HCT116 (cell line): Measurements from ENCODE around the gene CXXC5. TPM values are rescaled to one million over a fixed set of nuclear protein-coding genes. Genes with fewer than 3 reads are reported as not detected.
"Not testable (repeated sequence)": the region's sequence is repeated elsewhere in the genome, so short reads cannot be mapped to it uniquely, and the experiment has no call there.

ENCODE experiments used
- ATAC-seq: fragments of 200-7000 bp; cut with Tn5 transposase; 2 replicates; pipeline ENCODE4 v1.9.1; 2020; ENCODE audit warnings: mild to moderate bottlenecking, moderate library complexity
- BruUV-seq: library from RNA; stranded (reverse); fragments of 400-500 nt; replicated peaks from 2 replicates; lab custom pipeline; 2021; lab: Mats Ljungman, UMichigan
- CTCF ChIA-PET: fragments of 300-600 bp; sonication (Branson Sonifier 250); formaldehyde crosslinking; loops from one replicate; lab custom pipeline; 2021; ENCODE audit warnings: antibody characterized with exemption; lab: Charles Lee
- POLR2A ChIA-PET: fragments of 300-600, 350-600 bp; sonication (Branson Sonifier 250); formaldehyde crosslinking; loops from one replicate; lab custom pipeline; 2021; ENCODE audit warnings: antibody characterized with exemption; lab: Charles Lee
- RAD21 ChIA-PET, 2 experiments: fragments of 300-600 bp; sonication (Branson Sonifier 250); formaldehyde crosslinking; loops; one replicate each; lab custom pipeline; 2023; ENCODE audit warnings: low total read pairs in 2 of 2; ENCODE audit not compliant: uncharacterized antibody in 2 of 2, unreplicated experiment in 2 of 2, low non-redundant PET in 1 of 2; lab: Charles Lee
- DNase-seq: peaks from one replicate; pipeline ENCODE4 v3.0.0-alpha.2; 2010; ENCODE audit warnings: low read depth, low spot score
- H2AFZ ChIP-seq: fragments of 200-600 bp; shearing (Covaris generic), sonication (generic); 2 replicates; pipeline ENCODE4 v1.6.1; 2017; ENCODE audit warnings: low read depth, mixed run types, mixed read lengths, antibody characterized with exemption, low read length; ENCODE audit not compliant: poor library complexity, severe bottlenecking
- H3K27ac ChIP-seq: 2 replicates; pipeline ENCODE4 v1.5.1; 2012; ENCODE audit warnings: low read depth, low read length
- H3K27me3 ChIP-seq: fragments of 200-600 bp; sonication (generic); 2 replicates; pipeline ENCODE4 v1.6.1; 2016; ENCODE audit warnings: mixed run types, low read length, mixed read lengths; ENCODE audit not compliant: insufficient read depth
- H3K36me3 ChIP-seq, 2 experiments: fragments of 200-500 bp in 1 of 2; fragments of 200-600 bp in 1 of 2; sonication (Bioruptor generic) in 1 of 2; sonication (generic) in 1 of 2; 2 replicates each; pipeline versions ENCODE4 v1.5.1 to v1.6.1; 2014 to 2016; ENCODE audit warnings: low read length in 2 of 2, inconsistent platforms in 1 of 2, mixed read lengths in 1 of 2, mixed run types in 1 of 2; ENCODE audit not compliant: insufficient read depth in 2 of 2, control insufficient read depth in 1 of 2
- H3K4me1 ChIP-seq, 2 experiments: fragments of 200-600 bp in 1 of 2; sonication (generic) in 1 of 2; 2 replicates each; pipeline versions ENCODE4 v1.5.1 to v1.6.1; 2012 to 2017; ENCODE audit warnings: low read length in 2 of 2, inconsistent platforms in 1 of 2, mild to moderate bottlenecking in 1 of 2, mixed read lengths in 1 of 2, mixed run types in 1 of 2, moderate library complexity in 1 of 2; ENCODE audit not compliant: insufficient read depth in 2 of 2, control insufficient read depth in 1 of 2
- H3K4me2 ChIP-seq: fragments of 200-600 bp; sonication (generic); 2 replicates; pipeline ENCODE4 v1.6.1; 2017; ENCODE audit warnings: mixed run types, low read length, mixed read lengths
- H3K4me3 ChIP-seq, 2 experiments: fragments of 200-600 bp in 1 of 2; sonication (generic) in 1 of 2; replicated peaks in 1 of 2; 2 replicates each; pipeline ENCODE4 v1.5.1; 2011 to 2016; ENCODE audit warnings: low read length in 2 of 2, control low read depth in 1 of 2, low read depth in 1 of 2, mild to moderate bottlenecking in 1 of 2, mixed read lengths in 1 of 2, mixed run types in 1 of 2
- H3K79me2 ChIP-seq: fragments of 200-600 bp; sonication (generic); 2 replicates; pipeline ENCODE4 v1.6.1; 2017; ENCODE audit warnings: mild to moderate bottlenecking, mixed run types, low read length, moderate library complexity, mixed read lengths; ENCODE audit not compliant: insufficient read depth
- H3K9ac ChIP-seq: fragments of 200-600 bp; sonication (generic); 2 replicates; pipeline ENCODE4 v1.6.1; 2016; ENCODE audit warnings: low read length, mixed read lengths
- H3K9me2 ChIP-seq: fragments of 200-600 bp; sonication (generic), shearing (Covaris generic); 2 replicates; pipeline ENCODE4 v1.6.1; 2017; ENCODE audit warnings: mixed run types, mild to moderate bottlenecking, moderate library complexity; ENCODE audit not compliant: insufficient read depth
- H3K9me3 ChIP-seq, 2 experiments: fragments of 200-500 bp in 1 of 2; fragments of 200-600 bp in 1 of 2; sonication (Bioruptor generic) in 1 of 2; sonication (generic) in 1 of 2; 2 replicates each; pipeline ENCODE4 v1.6.1; 2014 to 2017; ENCODE audit warnings: low read length in 2 of 2, mixed read lengths in 2 of 2, inconsistent platforms in 1 of 2, low read depth in 1 of 2, mild to moderate bottlenecking in 1 of 2, mixed run types in 1 of 2, moderate library complexity in 1 of 2; ENCODE audit not compliant: control insufficient read depth in 1 of 2, insufficient read depth in 1 of 2
- H4K20me1 ChIP-seq: fragments of 200-600 bp; sonication (generic), shearing (Covaris generic); 2 replicates; pipeline ENCODE4 v1.6.1; 2017; ENCODE audit warnings: mixed run types, mild to moderate bottlenecking, moderate library complexity; ENCODE audit not compliant: insufficient read depth
- CBX3 ChIP-seq: IDR thresholded peaks from 2 replicates; pipeline ENCODE4 v1.6.1; 2012; ENCODE audit warnings: low read depth
- EGR1 ChIP-seq: IDR thresholded peaks from 2 replicates; pipeline ENCODE4 v1.6.1; 2012; ENCODE audit warnings: low read depth
- EZH2phosphoT487 ChIP-seq: fragments of 200-600 bp; IDR thresholded peaks from 2 replicates; pipeline ENCODE4 v1.6.1; 2018; ENCODE audit warnings: antibody characterized with exemption, borderline replicate concordance
- MAX ChIP-seq: IDR thresholded peaks from 2 replicates; pipeline ENCODE4 v1.6.1; 2012
- POLR2AphosphoS5 ChIP-seq: IDR thresholded peaks from 2 replicates; pipeline ENCODE4 v1.6.1; 2011; ENCODE audit warnings: mild to moderate bottlenecking, low read depth, low read length, moderate library complexity
- RAD21 ChIP-seq: IDR thresholded peaks from 2 replicates; pipeline ENCODE4 v1.6.1; 2012; ENCODE audit warnings: low read depth, mild to moderate bottlenecking
- SIN3A ChIP-seq: IDR thresholded peaks from 2 replicates; pipeline ENCODE4 v1.6.1; 2012; ENCODE audit warnings: low read depth
- SP1 ChIP-seq: IDR thresholded peaks from 2 replicates; pipeline ENCODE4 v1.6.1; 2012; ENCODE audit warnings: low read depth
- SRF ChIP-seq: IDR thresholded peaks from 2 replicates; pipeline ENCODE4 v1.6.1; 2012; ENCODE audit warnings: low read depth
- YY1 ChIP-seq: IDR thresholded peaks from 2 replicates; pipeline ENCODE4 v1.6.1; 2011; ENCODE audit warnings: low read length, low read depth, moderate library complexity, mild to moderate bottlenecking; ENCODE audit not compliant: insufficient replicate concordance; ENCODE audit errors: extremely low read depth
- ZBTB33 ChIP-seq: IDR thresholded peaks from 2 replicates; pipeline ENCODE4 v1.6.1; 2011; ENCODE audit warnings: mild to moderate bottlenecking, low read length, moderate library complexity; ENCODE audit not compliant: insufficient replicate concordance; ENCODE audit errors: extremely low read depth
- ZFX ChIP-seq: fragments of 450-650 bp; IDR thresholded peaks from 2 replicates; pipeline ENCODE4 v1.6.1; 2017
- intact Hi-C: fragments of 100-400 bp; cut with micrococcal nuclease; formaldehyde crosslinking; loops from 2 replicates; pipeline ENCODE4 v1.10.0; 2022
- total RNA-seq: library from RNA; stranded (reverse); gene quantifications from one replicate; pipeline ENCODE4 v1.2.1, GENCODE V29; 2021; ENCODE audit not compliant: unreplicated experiment
- TF ChIP-seq, protein P1 (sequence below): IDR thresholded peaks from 2 replicates; pipeline ENCODE4 v1.6.1; 2012; ENCODE audit warnings: low read depth

CXXC5 gene
- total RNA-seq, 1 experiment from 2014 or later = 43.1 TPM

DNA sequence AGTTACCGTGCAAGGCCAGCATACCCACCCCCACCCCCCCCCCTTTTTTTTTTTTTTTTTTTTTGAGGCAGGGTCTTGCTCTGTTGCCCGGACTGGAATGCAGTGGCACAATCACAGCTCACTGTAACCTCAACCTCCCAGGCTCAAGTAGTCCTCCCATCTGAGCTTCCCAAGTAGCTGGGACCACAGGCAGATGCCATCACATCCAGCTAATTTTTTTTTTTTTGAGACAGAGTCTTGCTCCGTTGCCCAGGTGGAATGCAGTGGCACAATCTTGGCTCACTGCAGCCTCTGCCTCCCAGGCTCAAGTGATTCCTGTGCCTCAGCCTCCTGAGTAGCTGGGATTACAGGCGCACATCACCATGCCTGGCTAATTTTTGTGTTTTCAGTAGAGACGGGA is 22.8 kb upstream of the CXXC5 start:
- H3K4me3 ChIP-seq, intact Hi-C loops, H3K27me3 ChIP-seq, BruUV-seq, H3K9ac ChIP-seq, H3K9me3 ChIP-seq, H4K20me1 ChIP-seq, RAD21 ChIA-PET, ATAC-seq, DNase-seq, H3K4me2 ChIP-seq, H3K27ac ChIP-seq, H3K4me1 ChIP-seq, H3K79me2 ChIP-seq, H2AFZ ChIP-seq, H3K9me2 ChIP-seq: not testable (repeated sequence)
- CTCF ChIA-PET = interaction anchor here (1.1 to 1.8 kb wide), 2 partner anchors 8 to 10 kb away, joined by 3 to 5 read pairs; no protein-coding TSS in a partner anchor
- H3K36me3 ChIP-seq = peaks cover 21 to 24% of the 10 kb centered on the region in 2 experiments; a peak in 3 of 4 replicates
- POLR2A ChIA-PET = interaction anchor here (1.0 kb wide), 1 partner anchor 12 kb away, joined by 4 read pairs; no protein-coding TSS in a partner anchor

- CTCF ChIA-PET = interaction anchor here (5.8 kb wide), 1 partner anchor 60 kb away, joined by 81 read pairs; no protein-coding TSS in a partner anchor
- no peak for ATAC-seq
- RAD21 ChIA-PET = no interaction called here
- TF ChIP-seq RAD21 (no peak), SIN3A (no peak), MAX (no peak), POLR2AphosphoS5 (no peak), EZH2phosphoT487 (no peak), ZBTB33 (no peak), SRF (no peak), EGR1 (no peak), YY1 (no peak), SP1 (no peak), ZFX (no peak), CBX3 (no peak)
- TF ChIP-seq, protein P1, sequence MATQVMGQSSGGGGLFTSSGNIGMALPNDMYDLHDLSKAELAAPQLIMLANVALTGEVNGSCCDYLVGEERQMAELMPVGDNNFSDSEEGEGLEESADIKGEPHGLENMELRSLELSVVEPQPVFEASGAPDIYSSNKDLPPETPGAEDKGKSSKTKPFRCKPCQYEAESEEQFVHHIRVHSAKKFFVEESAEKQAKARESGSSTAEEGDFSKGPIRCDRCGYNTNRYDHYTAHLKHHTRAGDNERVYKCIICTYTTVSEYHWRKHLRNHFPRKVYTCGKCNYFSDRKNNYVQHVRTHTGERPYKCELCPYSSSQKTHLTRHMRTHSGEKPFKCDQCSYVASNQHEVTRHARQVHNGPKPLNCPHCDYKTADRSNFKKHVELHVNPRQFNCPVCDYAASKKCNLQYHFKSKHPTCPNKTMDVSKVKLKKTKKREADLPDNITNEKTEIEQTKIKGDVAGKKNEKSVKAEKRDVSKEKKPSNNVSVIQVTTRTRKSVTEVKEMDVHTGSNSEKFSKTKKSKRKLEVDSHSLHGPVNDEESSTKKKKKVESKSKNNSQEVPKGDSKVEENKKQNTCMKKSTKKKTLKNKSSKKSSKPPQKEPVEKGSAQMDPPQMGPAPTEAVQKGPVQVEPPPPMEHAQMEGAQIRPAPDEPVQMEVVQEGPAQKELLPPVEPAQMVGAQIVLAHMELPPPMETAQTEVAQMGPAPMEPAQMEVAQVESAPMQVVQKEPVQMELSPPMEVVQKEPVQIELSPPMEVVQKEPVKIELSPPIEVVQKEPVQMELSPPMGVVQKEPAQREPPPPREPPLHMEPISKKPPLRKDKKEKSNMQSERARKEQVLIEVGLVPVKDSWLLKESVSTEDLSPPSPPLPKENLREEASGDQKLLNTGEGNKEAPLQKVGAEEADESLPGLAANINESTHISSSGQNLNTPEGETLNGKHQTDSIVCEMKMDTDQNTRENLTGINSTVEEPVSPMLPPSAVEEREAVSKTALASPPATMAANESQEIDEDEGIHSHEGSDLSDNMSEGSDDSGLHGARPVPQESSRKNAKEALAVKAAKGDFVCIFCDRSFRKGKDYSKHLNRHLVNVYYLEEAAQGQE = no peak
These were observed 17.3 kb upstream of the CXXC5 start for GRCh38 chr5:139630855-139631254.

More at GRCh38 chr5:139630855-139631254, 17.3 kb upstream of the CXXC5 start:
- H3K9me2 ChIP-seq = no peaks in the 10 kb centered on the region
- H3K27ac ChIP-seq = no peak overlapping the region
- BruUV-seq = no TSS peak
- no peaks in the 10 kb centered on the region for H3K9me3 ChIP-seq
- POLR2A ChIA-PET = interaction anchor here (0.6 to 0.7 kb wide), 2 partner anchors 80 to 490 kb away, joined by 3 to 4 read pairs; no protein-coding TSS in a partner anchor
- no peaks in the 10 kb centered on the region for H3K79me2 ChIP-seq
- no peak overlapping the region for H3K9ac ChIP-seq
- no peak overlapping the region for H3K4me2 ChIP-seq
- DNase-seq = no peak
- peaks cover 5 to 7% of the 10 kb centered on the region in 2 experiments; a peak in 3 of 4 replicates for H3K36me3 ChIP-seq
- 0 out of 2 replicates have a peak, but pooled peaks cover 4% of the 10 kb centered on the region for H4K20me1 ChIP-seq
- intact Hi-C loops = loop anchor here (10.0 kb wide), 1 partner anchor 214 kb away; no protein-coding TSS in a partner anchor
- H3K27me3 ChIP-seq = no peaks in the 10 kb centered on the region
- no peak overlapping the region for H2AFZ ChIP-seq
- H3K4me3 ChIP-seq = no peak overlapping the region
- peaks cover 9 to 11% of the 10 kb centered on the region in 2 experiments for H3K4me1 ChIP-seq
